ENCODE results near the gene TMPRSS13. TPM values are rescaled to one million over a fixed set of nuclear protein-coding genes. Genes with fewer than 3 reads are reported as not detected.
"Not testable (repeated sequence)": the region's sequence is repeated elsewhere in the genome, so short reads cannot be mapped to it uniquely, and the experiment has no call there.

The TMPRSS13 gene
- total RNA-seq, 1 experiment from 2014 or later = not detected

- no peak for DNase-seq
- no peak overlapping the region for H3K4me3 ChIP-seq
- H3K9me3 ChIP-seq = no peaks in the 10 kb centered on the region
- no peaks in the 10 kb centered on the region; the same call in none of the 2 replicates for H3K27me3 ChIP-seq
- no peaks in the 10 kb centered on the region for H3K36me3 ChIP-seq
Observed at GRCh38 chr11:117959438-117960149, 30.4 kb upstream of the TMPRSS13 start.

- Histone ChIP-seq H3K36me3 (no peaks in the 10 kb centered on the region), H3K9me3 (no peaks in the 10 kb centered on the region), H3K27me3 (no peaks in the 10 kb centered on the region; the same call in none of the 2 replicates), H3K4me3 (no peak overlapping the region)
- no peak for DNase-seq
Observed at GRCh38 chr11:117958949-117959348, 29.7 kb upstream of the TMPRSS13 start.

DNA sequence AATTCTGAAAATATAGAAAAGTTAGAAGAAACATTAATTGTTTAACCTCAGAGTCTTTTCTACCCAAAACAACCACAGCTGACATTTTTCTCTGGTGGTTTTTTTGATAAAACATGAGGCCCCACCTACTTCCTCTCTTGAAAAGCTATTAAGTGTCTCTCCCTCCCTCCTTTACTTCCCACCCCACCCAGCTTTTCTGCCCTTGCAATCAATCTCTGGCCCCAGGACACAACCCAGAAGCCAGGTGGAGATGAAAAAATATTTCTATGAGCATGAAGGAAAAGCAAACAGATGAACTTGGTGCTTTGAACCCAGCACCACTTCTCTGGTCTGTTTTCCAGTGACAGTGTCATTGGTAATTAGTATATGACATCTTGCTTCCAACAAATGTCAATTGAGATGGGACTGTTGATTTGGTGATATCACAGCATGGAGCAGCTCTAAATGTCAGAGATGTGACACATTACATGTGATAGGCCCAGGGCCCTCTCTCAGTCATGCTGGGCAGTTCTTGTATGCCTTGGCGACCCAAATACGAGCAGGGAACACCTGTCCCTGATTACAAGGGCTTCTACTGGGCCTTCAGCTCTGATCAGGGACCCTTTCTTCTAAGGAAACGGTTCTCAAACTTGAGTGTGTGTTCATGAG is 23.9 kb upstream of the TMPRSS13 start:
- no peaks in the 10 kb centered on the region for H3K36me3 ChIP-seq
- no peaks in the 10 kb centered on the region for H3K9me3 ChIP-seq
- H3K27me3 ChIP-seq = no peaks in the 10 kb centered on the region
- DNase-seq = no peak
- H3K4me3 ChIP-seq = no peak overlapping the region

GRCh38 chr11:117950993-117951961 is 22.1 kb upstream of the TMPRSS13 start:
- no peak for DNase-seq
- H3K4me3 ChIP-seq = no peak overlapping the region
- no peaks in the 10 kb centered on the region for H3K9me3 ChIP-seq
- no peaks in the 10 kb centered on the region for H3K27me3 ChIP-seq
- no peaks in the 10 kb centered on the region for H3K36me3 ChIP-seq

DNA sequence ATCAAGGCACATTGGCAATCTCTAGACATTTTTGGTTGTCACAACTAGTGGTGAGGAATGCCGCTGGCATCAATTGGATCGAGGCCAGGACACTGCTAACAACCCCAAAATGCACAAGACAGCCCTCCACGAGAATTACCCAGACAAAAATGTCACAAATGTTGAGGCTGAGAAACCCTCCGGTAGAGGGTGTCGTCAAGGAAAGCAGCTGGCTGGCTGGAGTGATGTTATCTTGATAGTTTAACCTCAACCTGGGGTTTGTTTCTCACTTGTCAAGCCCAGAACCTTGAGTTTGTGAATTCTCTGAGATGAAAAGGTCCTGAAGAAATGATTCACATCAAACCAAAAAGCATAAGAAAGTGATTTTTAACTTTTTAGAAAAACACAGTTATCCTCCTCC is 21.1 kb upstream of the TMPRSS13 start:
- Histone ChIP-seq H3K36me3 (no peaks in the 10 kb centered on the region), H3K9me3 (no peaks in the 10 kb centered on the region), H3K4me3 (no peak overlapping the region), H3K27me3 (no peaks in the 10 kb centered on the region)
- DNase-seq = no peak

- H3K27me3 ChIP-seq = no peaks in the 10 kb centered on the region
- H3K36me3 ChIP-seq = no peaks in the 10 kb centered on the region
- H3K9me3 ChIP-seq = no peaks in the 10 kb centered on the region
- no peak for DNase-seq
- H3K4me3 ChIP-seq = no peak overlapping the region
Observed at GRCh38 chr11:117949062-117949461, 19.9 kb upstream of the TMPRSS13 start.

- H3K36me3 ChIP-seq, H3K27me3 ChIP-seq, H3K9me3 ChIP-seq, H3K4me3 ChIP-seq, DNase-seq: not testable (repeated sequence)
Observed at GRCh38 chr11:117948466-117948865, 19.3 kb upstream of the TMPRSS13 start.

DNA sequence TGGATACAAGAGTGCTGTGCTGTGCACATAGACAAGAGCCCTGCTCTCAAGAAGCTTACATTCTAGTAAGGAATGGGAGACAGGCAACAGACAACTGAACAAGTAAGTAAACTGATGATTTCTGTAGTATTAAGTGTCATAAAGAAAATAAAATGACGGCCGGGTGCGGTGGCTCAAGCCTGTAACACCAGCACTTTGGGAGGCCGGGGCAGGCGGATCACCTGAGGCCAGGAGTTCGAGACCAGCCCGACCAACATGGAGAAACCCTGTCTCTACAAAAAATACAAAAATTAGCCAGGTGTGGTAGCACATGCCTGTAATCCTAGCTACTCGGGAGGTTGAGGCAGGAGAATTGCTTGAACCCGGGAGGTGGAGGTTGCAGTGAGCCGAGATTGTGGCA is 18.5 kb upstream of the TMPRSS13 start:
- not testable (repeated sequence) for H3K4me3 ChIP-seq, H3K27me3 ChIP-seq, DNase-seq, H3K36me3 ChIP-seq, H3K9me3 ChIP-seq

DNA sequence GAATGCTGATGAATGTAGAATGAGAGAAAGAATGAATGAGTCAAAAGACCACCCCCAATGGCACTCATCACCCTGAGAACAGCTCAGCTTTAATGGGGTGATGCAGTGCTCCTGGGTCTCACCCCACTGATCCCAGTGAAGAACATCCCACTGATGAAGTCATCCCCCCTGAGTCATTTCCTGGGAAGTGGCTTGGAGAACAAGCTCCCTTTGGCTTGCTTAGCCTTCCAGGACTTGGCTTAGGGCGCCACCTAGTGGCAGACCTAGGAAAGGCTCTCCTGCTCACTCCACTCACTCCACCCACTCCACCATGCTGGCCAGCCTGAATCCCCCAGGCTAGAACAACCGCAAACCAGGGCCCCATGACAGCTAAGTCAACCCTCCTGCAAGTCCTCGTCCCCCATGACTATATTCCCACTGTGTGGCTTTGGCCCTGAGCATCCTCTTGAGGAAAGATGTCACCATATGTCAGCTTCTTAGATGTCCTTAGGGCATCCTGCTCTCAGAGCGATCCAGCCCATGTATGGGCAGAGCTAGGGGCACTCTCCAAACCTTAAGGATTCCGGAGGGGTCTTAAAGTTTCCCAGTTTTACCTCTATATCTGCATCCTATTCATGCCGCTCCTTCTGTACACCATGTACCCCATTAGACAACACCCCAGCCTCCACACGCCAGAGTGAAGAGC is 17.8 kb upstream of the TMPRSS13 start:
- Histone ChIP-seq H3K4me3 (no peak overlapping the region), H3K36me3 (no peaks in the 10 kb centered on the region), H3K27me3 (no peaks in the 10 kb centered on the region), H3K9me3 (no peaks in the 10 kb centered on the region)
- peak; percentile 85 for DNase-seq

DNA sequence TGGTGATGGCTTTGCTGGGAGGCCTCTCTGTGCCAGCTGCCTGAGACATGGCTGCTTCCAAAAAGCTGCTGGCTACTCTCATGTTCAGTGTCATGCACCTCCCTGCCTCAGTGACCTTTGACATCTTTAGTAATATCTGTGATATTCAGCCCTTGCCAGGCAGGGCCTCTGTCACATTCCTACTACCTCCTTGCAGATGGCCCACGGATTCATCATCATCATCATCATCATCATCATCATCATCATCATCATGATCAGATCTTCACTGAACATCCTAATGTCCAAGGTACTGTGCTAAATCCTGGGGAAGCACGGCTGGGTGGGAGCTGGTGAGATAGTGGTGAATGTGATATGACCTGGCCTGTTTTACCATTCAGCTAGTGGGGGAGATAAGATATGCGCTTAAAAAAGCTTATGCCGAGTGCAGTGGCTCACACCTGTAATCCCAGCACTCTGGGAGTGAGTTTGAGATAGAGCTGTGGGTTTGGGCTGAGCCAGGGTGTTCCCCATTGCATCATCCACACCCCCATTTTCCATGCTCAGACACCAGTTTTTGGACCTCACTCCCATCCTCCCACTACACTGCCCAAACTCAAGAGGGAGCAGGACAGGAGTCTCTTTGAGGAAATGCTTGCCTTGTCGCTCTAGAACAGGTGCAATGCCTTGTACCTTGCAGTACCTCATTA is 17.1 kb upstream of the TMPRSS13 start:
- Histone ChIP-seq H3K27me3 (no peaks in the 10 kb centered on the region), H3K36me3 (no peaks in the 10 kb centered on the region), H3K9me3 (no peaks in the 10 kb centered on the region), H3K4me3 (no peak overlapping the region)
- no peak for DNase-seq

GRCh38 chr11:117945047-117945810 is 16.0 kb upstream of the TMPRSS13 start:
- H3K36me3 ChIP-seq = no peaks in the 10 kb centered on the region
- no peaks in the 10 kb centered on the region for H3K9me3 ChIP-seq
- H3K27me3 ChIP-seq = no peaks in the 10 kb centered on the region
- DNase-seq = no peak
- no peak overlapping the region for H3K4me3 ChIP-seq

DNA sequence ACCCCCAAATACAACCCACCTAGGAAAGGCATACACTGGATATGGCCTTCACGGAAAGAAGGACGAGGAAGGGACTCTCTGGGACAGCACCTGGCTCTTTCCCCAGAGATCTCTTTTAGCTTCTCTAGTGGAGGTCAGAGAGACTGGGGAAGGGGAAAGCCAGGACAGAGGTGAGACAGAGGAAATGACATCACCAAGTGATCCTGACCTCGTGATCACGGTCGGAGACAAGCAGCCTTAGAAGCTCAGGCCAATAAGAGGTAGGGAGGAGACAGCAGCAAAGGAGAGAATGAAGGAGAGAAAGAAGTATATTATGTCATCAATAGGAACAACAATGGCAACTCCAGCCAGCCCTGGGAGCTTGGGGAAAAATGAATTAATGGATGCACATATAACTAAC is 15.4 kb upstream of the TMPRSS13 start:
- Histone ChIP-seq H3K9me3 (no peaks in the 10 kb centered on the region), H3K27me3 (no peaks in the 10 kb centered on the region)
- DNase-seq = no peak

GRCh38 chr11:117941976-117942654 is 12.9 kb upstream of the TMPRSS13 start:
- no peaks in the 10 kb centered on the region for H3K27me3 ChIP-seq
- H3K4me3 ChIP-seq = no peak overlapping the region
- H3K36me3 ChIP-seq = no peaks in the 10 kb centered on the region
- no peaks in the 10 kb centered on the region for H3K9me3 ChIP-seq
- no peak for DNase-seq

More for the DNA sequence above, 15.4 kb upstream of the TMPRSS13 start:
- Histone ChIP-seq H3K4me3 (no peak overlapping the region), H3K36me3 (no peaks in the 10 kb centered on the region)

DNA sequence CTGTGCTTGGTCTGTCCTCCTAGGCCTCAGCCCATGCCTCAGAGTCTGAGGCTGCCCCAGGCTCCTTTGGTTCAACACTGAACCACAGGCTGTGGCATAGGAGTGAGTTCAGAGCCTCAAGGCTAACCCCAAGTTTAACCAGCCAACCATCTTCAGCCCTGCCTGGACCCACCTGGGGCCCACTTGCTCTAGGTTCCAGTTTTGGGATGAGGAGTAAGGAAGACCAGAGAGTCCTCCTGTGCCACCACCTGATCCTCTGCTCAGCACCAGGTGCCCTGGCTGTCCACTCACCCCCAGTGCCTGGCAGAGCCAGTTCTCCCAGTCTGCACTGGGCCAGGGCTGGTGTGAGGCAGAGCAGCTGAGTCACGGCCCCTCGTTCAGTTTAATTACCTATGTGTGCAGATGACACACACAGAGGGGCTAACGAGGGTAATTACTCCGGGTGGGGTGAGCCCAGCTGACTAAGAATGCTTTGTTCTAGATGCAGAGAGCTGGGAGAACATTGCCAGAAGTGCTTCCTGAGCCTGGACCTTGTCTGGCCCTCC is 12.0 kb upstream of the TMPRSS13 start:
- no peaks in the 10 kb centered on the region for H3K9me3 ChIP-seq
- DNase-seq = no peak
- H3K4me3 ChIP-seq = no peak overlapping the region
- H3K36me3 ChIP-seq = no peaks in the 10 kb centered on the region
- H3K27me3 ChIP-seq = no peaks in the 10 kb centered on the region

DNA sequence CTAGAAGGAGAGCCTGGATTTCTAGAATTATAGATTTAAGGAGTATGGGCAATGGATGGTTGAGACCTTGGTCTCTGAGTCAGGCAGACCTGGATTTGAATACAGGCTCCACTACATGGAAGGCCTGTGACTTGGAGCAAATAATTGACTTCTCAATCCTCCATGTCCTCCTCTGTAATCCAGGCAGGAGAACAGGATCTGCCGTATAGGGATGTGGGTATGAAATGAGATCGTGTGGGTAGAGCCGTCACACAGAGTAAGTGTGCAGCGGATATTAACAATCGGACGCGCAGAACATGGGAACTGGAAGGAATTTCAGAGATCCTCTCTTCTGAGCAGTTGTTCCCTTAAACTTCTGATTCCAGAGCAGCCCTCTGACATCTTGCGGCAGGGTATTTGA is 11.5 kb upstream of the TMPRSS13 start:
- H3K4me3 ChIP-seq = no peak overlapping the region
- no peaks in the 10 kb centered on the region for H3K36me3 ChIP-seq
- no peaks in the 10 kb centered on the region for H3K9me3 ChIP-seq
- DNase-seq = no peak
- H3K27me3 ChIP-seq = no peaks in the 10 kb centered on the region

Data from MG63 (cell line).